HG03442 (cell line): ENCODE results near the gene ING1.
"Not testable (repeated sequence)": the region's sequence is repeated elsewhere in the genome, so short reads cannot be mapped to it uniquely, and the experiment has no call there.

ENCODE experiments used
- ATAC-seq: cut with Tn5 transposase; IDR thresholded peaks from one replicate; pipeline ENCODE4 v1.9.1; 2021; ENCODE audit warnings: mild to moderate bottlenecking, moderate library complexity; ENCODE audit not compliant: unreplicated experiment

Gene ING1

DNA sequence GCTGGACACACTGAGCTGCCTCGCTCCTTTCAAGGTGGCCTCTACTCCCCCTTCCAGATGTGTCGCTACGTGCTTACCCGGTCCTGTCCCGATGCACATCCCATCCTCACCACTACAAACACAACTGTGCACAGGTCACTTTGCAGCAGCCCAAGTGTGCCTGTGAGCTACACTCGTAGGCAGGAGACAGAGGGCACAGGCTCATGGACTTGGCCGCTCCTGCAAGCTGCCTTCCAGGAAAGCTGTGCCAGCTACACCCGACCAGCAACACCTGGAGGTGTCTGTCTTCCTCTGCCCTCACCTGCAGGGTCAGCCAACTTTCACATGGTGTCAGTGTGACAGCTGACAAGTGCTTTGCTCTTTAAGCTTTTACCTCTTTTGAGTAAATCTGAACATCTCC is 23.0 kb upstream of the ING1 start:
- ATAC-seq = no peak

DNA sequence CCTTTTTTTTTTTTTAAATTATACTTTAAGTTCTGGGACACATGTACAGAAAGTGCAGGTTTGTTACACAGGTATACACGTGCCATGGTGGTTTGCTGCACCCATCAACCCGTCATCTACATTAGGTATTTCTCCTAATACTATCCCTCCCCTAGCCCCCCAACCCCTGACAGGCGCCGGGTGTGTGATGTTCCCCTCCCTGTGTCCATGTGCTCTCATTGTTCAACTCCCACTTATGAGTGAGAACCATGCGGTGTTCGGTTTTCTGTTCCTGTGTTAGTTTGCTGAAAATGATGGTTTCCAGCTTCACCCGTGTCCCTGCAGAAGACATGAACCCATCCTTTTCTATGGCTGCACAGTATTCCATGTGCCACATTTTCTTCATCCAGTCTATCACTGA is 17.7 kb upstream of the ING1 start:
- ATAC-seq = not testable (repeated sequence)

DNA sequence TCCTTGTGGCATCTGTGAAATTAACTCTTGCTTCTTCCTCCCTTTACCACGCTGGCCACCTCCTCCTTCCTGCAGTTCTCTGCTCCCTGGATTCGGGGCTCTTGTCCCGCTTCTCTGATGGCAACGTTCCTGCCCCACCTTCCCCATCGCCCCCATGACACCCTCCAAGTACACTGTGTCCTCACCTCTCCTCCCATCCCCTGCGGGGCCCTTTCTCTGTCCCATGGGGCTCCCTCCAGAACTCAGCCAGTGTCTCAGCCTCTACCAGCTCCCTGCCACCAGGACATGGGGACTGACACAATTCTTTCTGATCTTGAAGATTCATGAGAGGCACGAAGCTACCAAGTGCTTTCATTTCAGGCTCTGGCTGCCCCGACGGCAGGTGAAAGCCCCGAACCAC is 16.7 kb upstream of the ING1 start:
- ATAC-seq = no peak

DNA sequence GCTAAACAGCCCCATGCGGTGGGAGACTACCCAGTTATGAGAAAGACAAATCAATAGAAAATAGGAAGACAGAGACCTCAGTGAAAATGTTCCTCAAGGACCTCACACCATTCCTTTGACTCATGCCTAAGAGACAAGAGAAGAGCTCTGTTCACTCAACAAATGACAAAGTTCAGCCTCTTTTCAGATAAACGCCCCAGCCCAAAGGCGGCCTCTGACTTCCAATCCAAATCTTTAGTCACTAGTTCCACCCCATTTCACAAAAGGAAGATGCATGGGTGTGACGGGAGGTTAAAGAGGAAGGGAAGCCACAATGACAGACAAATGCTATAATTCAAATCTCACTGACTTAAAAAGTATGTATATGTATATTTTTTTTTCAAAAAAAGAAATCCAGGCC is 15.7 kb upstream of the ING1 start:
- no peak for ATAC-seq

DNA sequence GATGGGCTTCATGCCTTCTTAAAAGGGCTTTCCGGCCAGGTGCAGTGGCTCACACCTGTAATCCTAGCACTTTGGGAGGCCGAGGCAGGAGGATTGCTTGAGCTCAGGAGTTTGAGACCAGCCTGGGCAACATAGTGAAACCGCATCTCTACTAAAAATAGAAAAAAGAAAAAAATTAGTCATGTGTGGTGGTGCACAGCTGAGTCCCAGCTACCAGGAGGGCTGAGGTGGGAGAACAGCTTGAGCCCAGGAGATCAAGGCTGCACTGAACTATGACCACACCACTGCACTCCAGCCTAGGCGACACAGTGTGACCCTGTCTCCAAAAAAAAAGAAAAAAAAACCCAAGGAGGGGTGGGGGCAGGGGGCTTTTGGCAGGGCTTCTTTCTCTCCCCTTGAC is 14.8 kb upstream of the ING1 start:
- peak; percentile 66 for ATAC-seq

DNA sequence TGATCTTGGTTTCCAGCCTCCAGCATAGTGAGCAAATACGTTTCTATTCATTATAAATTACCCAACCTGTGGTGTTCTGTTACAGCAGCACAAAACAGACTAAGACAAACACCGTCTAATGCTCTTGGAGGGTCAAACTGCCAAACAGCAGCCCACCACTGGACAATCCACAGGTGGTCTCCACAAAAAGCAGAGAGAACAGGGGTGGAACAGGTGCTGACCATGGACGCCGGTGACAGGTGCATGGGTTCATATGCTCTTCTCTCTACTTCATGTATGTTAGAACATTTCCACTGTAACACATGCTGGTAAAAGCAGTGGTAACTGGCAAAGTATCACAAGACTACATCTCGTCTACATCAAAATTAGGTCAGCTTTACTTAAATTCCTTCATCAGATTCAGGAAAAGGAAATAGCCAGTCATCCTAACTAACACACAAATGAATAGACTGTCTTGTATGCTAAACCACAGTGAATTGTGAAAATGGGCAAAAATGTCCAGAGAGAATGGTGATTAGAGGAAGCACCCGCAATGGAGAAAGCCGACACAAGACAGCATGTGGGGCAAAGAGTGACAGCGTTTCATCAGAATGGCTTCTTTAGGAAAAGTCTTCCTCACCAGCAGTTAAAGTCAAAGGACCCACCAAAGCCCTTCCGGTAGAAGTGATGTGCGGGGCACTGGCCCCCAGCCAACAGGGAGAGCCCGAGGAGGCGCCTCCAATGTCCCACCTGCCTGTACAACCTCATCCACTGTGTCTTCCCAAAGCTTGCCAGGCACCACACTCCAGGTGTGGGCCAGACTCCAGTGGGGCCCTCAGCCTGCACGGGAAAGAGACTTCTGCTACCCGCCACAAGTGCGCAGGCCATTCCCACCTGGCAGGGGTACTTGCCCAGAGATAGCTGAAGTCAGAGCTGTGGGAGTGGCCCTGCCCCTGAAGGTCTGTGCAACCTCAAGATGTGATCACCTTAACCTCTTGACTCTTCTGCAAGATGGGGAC is 14.1 kb upstream of the ING1 start:
- ATAC-seq = peak; percentile 14

DNA sequence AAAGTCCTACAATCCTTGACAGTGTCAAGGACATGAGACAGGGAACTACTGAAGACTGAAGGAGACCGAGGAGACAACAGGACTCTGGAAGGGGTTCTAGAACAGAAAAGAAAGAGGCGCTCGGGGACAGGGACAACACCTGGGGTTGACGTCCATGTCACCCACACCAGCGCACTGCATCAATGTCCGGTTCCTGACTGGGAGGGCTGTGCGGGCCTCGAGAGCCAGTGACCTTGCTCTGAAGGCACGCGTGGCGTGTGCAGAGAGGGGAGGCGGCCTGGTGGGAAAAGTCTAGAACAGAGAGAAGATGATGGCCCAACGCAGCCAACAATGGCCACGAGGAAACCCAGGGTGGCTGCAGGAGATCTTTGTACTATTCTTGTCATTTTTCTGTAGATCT is 13.3 kb upstream of the ING1 start:
- no peak for ATAC-seq

DNA sequence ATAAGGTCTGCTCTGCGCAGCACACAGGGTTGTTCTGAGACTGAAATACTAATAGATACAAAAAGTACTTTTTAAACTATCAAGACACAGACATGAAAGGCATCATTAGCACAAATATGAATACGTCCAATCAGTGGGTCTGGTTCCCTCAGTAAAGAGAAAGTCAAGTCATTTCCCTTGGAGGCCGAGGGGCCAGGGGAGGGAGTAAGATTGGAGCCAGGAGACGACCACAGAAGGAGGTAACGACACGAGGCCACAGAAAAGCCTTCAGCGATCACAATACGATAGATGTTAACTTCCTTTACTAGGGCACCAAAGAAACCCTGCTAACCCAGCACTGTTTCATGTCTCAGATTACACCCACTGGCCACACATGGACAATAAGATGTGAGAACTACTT is 12.9 kb upstream of the ING1 start:
- ATAC-seq = no peak

DNA sequence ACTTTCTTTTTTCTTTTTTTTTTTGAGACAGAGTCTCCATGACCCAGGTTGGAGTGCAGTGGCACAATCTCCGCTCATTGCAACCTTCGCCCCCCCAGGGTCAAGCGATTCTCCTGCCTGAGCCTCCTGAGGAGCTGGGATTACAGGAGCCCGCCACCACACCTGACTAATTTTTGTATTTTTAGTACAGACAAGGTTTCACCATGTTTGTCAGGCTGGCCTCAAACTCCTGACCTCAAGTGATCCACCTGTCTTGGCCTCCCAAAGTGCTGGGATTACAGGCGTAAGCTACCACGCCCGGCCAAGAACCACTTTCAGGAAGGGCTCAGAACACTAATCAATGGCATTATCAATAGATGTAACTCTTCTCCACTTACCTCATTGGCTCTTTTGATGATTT is 12.4 kb upstream of the ING1 start:
- not testable (repeated sequence) for ATAC-seq

DNA sequence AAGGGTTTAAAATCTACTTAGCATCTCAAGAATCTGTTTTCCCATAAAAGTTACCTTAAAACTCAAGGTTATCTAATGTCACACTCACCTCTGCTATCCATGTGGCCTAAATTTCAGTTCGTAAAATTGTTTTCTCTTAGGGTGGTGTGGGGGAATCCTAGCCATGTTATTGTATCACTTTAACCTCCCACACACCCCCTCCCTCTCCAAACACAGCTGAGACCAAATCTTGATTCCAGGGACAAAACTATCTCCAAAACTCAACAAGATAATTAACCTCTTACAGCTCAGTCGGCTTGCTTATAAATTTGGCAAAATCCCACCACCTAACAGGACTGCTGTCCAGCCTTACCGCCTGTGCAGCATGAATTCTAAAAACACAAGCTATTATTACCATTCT is 11.4 kb upstream of the ING1 start:
- ATAC-seq = no peak

DNA sequence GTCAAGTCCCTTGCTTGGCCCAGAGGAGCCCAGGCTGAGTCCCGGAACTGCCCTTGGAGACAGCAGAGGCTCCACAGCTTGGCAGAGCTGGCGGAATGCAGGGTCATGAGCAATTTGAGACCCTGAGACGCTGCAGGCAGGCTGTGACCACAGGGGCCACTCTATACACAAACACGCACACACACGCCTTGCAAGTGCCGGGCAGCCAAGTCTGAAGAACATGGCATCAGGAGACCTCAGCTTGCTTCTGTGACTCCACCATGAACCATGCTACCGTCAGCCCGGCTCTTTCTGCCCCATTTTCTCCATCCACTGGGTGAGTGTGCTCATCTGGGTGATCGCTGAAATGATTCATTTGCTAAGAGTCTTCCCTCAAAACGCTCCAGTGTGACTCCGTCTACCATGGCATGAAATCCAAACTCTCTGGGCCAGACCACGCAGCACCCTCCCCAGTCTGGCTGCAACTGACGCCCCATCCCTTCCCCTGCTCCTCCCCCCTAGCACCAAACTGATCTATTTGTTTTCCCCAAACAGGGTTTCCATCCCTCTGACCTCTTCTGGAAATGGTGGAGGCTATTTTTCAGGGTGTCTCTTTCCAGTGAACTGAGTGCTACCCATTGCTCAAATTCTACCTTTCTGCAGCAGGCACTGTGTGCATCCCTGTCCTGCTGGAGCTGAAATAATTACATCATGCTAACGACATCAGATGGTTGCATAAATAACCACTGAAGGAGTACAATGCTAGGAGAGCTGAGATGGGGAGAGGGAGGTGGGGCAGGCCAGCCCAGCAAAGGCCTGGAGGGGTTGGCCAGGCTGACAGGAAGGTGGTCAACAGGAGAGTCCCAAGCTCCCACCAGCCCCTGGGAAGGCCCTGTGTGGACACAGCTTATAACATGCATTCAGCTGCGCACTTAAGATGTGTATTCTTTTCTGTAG is 10.6 kb upstream of the ING1 start:
- ATAC-seq = no peak

DNA sequence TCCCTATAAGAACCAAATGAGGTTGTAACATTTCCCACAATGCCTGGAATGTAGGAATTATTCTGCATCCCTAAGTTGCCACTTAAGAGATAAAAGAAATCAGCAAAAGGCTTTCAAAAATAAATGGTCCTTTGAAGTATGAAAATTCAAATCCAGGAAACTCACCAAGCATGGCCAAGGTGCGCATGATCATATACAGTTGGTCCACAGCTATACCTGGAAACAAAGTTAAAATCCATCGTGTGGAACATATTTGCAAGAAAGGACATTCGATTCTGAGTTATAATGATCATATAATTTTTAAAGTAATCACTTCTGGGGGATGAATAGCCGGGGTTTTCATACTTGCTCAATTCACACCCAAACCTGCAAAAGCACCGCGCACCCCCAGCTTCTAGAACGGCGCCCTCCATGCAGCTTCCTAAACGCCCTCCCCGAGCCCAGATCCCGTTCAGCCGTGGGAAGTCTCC is 8.1 kb upstream of the ING1 start:
- no peak for ATAC-seq

DNA sequence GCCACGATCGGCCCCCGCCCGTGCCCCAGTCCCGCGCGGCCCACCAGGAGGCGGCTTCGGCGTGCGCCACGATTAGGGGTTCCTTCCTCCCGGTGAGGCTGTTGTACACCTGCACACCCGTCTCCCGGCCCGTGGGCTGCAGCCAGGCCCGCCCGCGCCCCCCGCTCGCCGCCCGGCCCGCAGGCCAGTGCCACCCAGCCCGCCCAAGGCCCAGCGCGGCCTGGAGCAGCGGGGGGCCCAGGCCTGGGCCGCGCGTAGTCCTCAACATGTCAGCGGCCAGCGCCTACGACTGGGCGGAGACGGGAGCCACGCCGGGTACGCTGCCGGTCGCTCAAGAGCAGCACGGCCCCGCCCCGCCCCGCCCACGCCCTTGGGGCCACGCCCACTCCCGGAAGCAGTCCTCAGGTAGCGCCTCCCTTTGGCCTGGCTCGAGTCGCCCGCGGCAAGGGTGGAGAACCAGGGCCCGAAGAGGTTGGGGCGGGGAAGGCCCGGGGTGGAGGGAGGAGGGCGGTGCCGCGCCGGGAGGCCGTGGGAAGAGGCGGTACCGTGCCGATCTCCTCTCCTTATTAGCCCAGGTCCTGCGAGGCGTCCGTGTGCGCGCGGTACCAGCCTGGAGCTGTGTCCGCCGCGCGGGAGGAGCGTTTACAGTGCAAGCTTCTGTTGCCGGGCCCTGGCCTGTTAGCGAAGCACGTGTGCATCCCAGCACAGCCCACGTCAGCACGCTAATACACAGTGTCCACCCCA is 7.5 kb upstream of the ING1 start, which contains the start of gene CARS2:
Gene CARS2, minus strand, starts transcription at position 291 of the 744 bp plus-strand sequence. Its CDS starts 23 bp downstream, at position 268.
- ATAC-seq = peak; percentile 92

DNA sequence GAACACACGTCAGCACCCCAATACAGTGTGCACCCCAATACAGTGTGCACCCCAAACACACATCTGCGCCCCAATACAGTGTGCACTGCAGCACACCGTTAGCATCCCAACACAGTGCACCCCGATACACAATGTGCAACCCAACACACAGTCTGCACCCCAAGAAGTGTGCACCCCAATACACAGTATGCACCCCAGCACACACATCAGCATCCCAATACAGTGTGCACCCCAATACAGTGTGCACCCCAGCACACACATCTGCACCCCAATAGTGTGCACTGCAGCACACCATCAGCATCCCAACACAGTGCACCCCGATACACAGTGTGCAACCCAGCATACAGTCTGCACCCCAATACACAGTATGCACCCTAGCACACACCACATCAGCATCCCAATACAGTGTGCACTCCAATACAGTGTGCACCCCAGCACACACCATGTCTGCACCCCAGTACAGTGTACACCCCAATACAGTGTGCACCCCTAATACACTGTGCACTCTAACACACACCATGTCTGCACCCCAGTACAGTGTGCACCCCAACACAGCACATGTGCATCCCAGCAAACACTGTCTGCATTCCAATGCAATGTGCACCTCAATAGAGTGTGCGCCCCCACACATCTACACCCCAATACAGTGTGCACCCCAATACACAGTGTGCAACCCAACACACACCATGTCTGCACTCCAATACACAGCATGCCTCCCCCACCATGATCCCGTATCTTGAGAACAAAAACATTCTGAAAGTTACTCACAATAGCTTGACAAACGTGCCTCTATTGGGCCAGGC is 6.7 kb upstream of the ING1 start:
- peak; percentile 3 for ATAC-seq

DNA sequence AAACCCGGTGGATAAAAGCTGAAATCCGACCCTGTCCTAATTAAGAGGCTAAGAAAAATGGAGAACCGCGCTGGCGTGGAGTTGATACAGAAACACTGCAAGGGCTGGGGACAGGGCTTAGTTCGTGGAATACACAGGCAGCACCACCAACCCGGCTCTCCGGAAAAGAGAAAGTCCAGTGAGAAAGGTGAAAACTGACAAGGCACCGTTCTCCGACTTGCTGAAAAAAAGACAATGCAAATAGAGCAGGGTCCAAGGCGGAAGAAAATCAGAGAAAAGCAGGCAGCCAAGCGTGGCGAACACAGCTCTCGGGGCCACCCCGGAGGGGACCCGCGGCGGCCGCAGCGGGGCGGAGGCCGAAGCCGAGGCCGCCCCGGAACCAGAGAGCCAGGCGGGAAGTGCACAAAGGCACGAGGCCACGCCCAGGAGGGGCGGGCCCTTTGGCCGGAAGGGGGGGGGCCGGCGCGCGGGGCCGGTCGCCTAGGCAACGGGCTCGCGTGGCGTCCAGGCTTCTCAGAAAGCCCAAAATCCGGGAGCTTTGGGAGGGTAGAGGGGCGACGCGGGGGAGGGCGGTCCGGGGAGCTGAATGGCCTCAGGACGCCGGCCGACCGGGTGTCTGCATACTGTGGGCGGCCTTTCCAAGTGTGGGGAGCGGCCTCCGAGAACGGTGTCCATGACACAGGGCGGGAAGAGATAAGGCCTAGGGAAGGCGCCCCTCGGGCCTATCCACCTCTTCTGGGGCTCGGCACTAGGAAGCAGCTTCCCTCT is 1.2 kb upstream of the ING1 start:
- ATAC-seq = peak; percentile 26

DNA sequence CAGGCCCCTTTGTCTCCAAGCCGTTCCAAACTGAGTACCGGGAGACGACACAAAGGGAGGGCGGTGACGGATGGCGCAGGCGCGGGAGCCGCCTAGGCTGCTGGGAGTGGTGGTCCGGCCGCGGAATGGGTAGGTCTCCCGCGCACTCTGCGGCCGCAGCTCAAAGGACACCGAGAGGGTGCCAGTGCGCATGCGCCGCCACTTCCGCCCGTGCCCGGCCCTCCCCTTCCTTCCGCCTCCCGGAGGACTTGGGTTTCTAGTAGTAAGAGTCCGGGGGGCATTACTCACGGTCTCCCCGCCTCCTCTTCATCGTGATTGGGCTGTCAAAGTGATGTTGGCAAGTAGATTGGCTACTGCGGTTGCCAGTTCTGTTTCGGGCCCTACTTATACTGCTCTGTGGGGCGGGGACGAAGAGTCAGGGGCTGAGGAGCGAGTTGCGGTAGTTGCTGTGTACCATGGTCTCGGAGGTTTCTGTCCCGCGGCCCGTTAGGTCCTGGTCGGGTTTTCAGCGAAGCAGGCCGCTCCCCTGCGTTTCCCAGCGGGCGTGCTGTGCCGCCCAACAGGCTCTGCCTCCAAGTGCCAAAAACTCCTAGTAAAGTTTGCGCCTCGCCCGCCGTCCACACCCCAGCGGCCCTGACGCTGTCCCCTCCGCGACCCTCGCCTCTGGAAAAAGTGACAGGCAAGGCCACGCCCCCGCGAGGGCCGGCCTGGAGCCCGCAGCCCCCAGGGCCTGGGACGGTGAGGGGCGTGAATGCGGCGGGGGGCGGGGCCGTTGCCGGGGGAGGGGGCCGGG is 455 bp upstream of the ING1 start:
- peak; percentile 44 for ATAC-seq

DNA sequence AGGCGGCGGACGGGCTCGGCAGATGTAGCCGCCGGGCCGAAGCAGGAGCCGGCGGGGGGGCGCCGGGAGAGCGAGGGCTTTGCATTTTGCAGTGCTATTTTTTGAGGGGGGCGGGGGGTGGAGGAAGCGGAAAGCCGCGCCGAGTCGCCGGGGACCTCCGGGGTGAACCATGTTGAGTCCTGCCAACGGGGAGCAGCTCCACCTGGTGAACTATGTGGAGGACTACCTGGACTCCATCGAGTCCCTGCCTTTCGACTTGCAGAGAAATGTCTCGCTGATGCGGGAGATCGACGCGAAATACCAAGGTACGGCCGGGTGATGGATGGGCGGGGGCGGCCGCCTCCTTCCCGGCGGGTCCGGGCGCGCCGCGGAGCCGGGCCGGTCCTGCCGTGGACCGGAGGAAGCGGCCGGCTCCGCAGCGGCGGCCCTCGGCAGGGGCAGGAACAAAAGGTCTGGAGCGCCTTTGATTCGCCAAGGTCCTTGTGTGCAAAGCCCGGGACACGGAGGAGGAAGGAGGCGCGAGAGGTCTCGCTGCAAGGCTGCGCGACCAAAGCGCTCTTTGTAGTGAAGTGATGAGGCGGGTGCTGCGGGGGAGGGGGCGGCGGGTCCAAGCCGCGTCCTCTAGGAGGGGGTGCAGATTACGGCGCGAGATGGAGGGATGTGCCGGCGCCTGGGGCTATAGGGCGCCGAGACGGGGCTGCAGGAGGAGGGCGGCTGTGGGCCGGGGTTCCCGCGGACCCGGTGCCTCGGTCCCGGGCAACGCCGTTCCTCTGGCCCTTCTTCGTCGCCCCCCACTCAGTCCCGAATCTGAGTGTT is 689 bp downstream of the ING1 start:
- ATAC-seq = no peak
